Ectodermal cell (in vitro differentiated cells): ENCODE data around the gene SEMA3E.
"Not testable (repeated sequence)": the region's sequence is repeated elsewhere in the genome, so short reads cannot be mapped to it uniquely, and the experiment has no call there.

Source experiments
- H3K27ac ChIP-seq: 2 replicates; pipeline ENCODE4 v1.7.0; 2013; ENCODE audit warnings: mild to moderate bottlenecking, low read depth, low read length; ENCODE audit not compliant: insufficient read depth, poor library complexity, severe bottlenecking
- H3K27me3 ChIP-seq: 2 replicates; pipeline ENCODE4 v1.7.0; 2013; ENCODE audit warnings: mild to moderate bottlenecking, low read length; ENCODE audit not compliant: insufficient read depth, control insufficient read depth, poor library complexity, severe bottlenecking
- H3K36me3 ChIP-seq: one replicate; pipeline ENCODE4 v1.7.0; 2013; ENCODE audit warnings: low read length; ENCODE audit not compliant: control insufficient read depth, insufficient read depth
- H3K4me1 ChIP-seq: one replicate; pipeline ENCODE4 v1.7.0; 2013; ENCODE audit warnings: low read length; ENCODE audit not compliant: control insufficient read depth, insufficient read depth
- H3K4me3 ChIP-seq: 2 replicates; pipeline ENCODE4 v1.7.0; 2013; ENCODE audit warnings: low read depth, low read length, control low read depth; ENCODE audit not compliant: insufficient read depth
- H3K9me3 ChIP-seq: 2 replicates; pipeline ENCODE4 v1.7.0; 2013; ENCODE audit warnings: mild to moderate bottlenecking, low read length, moderate library complexity; ENCODE audit not compliant: control insufficient read depth
- WGBS, 2 experiments: methylation state at CpG; one replicate each; pipeline ENCODE4 v1.1.7; 2013; ENCODE audit warnings: missing lambda C conversion rate in 2 of 2; 5-methylcytosine and 5-hydroxymethylcytosine counted together

The SEMA3E gene

GRCh38 chr7:83681200-83681778 lies 32.4 kb upstream of the SEMA3E start:
- H3K4me1 ChIP-seq: no peaks in the 10 kb centered on the region
- WGBS, 2 experiments: 88 to 92% methylated on average over 4 of the region's 4 CpGs

GRCh38 chr7:83677180-83677866 lies 28.4 kb upstream of the SEMA3E start:
- no peaks in the 10 kb centered on the region for H3K27me3 ChIP-seq
- H3K4me3 ChIP-seq: no peak overlapping the region
- 90 to 93% methylated on average over 4 of the region's 4 CpGs for WGBS, 2 experiments
- H3K9me3 ChIP-seq: no peaks in the 10 kb centered on the region
- no peak overlapping the region for H3K27ac ChIP-seq
- no peaks in the 10 kb centered on the region for H3K36me3 ChIP-seq
- H3K4me1 ChIP-seq: no peaks in the 10 kb centered on the region

More at GRCh38 chr7:83681200-83681778, 32.4 kb upstream of the SEMA3E start:
- H3K27me3 ChIP-seq: no peaks in the 10 kb centered on the region
- H3K36me3 ChIP-seq: no peaks in the 10 kb centered on the region
- no peaks in the 10 kb centered on the region for H3K9me3 ChIP-seq
- H3K27ac ChIP-seq: no peak overlapping the region
- H3K4me3 ChIP-seq: no peak overlapping the region

GRCh38 chr7:83673291-83673690 lies 24.4 kb upstream of the SEMA3E start:
- H3K4me3 ChIP-seq, H3K9me3 ChIP-seq, H3K27me3 ChIP-seq, H3K4me1 ChIP-seq, H3K36me3 ChIP-seq, H3K27ac ChIP-seq: not testable (repeated sequence)
- WGBS, 2 experiments: 95% methylated on average over 28 of the region's 28 CpGs

- H3K27me3 ChIP-seq: no peaks in the 10 kb centered on the region
- 36% methylated on average over 1 of the region's 2 CpGs; no CpG with 5 or more reads in 1 of the 2 experiments for WGBS, 2 experiments
Observed at GRCh38 chr7:83672157-83672556, 23.2 kb upstream of the SEMA3E start.

GRCh38 chr7:83663131-83663530 lies 14.2 kb upstream of the SEMA3E start:
- Histone ChIP-seq H3K27me3 (no peaks in the 10 kb centered on the region), H3K9me3 (no peaks in the 10 kb centered on the region)

More at GRCh38 chr7:83672157-83672556, 23.2 kb upstream of the SEMA3E start:
- Histone ChIP-seq H3K36me3 (no peaks in the 10 kb centered on the region), H3K9me3 (no peaks in the 10 kb centered on the region), H3K4me3 (no peak overlapping the region), H3K4me1 (no peaks in the 10 kb centered on the region), H3K27ac (peak overlapping the region; percentile 74)

GRCh38 chr7:83658126-83658525 lies 9.2 kb upstream of the SEMA3E start:
- WGBS, 2 experiments: 47 to 48% methylated on average over 2 of the region's 2 CpGs
- no peaks in the 10 kb centered on the region for H3K36me3 ChIP-seq
- no peak overlapping the region for H3K4me3 ChIP-seq
- H3K27ac ChIP-seq: no peak overlapping the region
- H3K4me1 ChIP-seq: no peaks in the 10 kb centered on the region
- H3K27me3 ChIP-seq: no peaks in the 10 kb centered on the region
- H3K9me3 ChIP-seq: no peaks in the 10 kb centered on the region

More at GRCh38 chr7:83663131-83663530, 14.2 kb upstream of the SEMA3E start:
- Histone ChIP-seq H3K36me3 (no peaks in the 10 kb centered on the region), H3K27ac (no peak overlapping the region), H3K4me3 (no peak overlapping the region), H3K4me1 (no peaks in the 10 kb centered on the region)
- 92 to 96% methylated on average over 4 of the region's 4 CpGs for WGBS, 2 experiments

GRCh38 chr7:83655951-83656556 lies 7.1 kb upstream of the SEMA3E start:
- Histone ChIP-seq H3K27me3 (no peaks in the 10 kb centered on the region), H3K4me1 (no peaks in the 10 kb centered on the region), H3K9me3 (no peaks in the 10 kb centered on the region), H3K36me3 (no peaks in the 10 kb centered on the region), H3K27ac (no peak overlapping the region), H3K4me3 (no peak overlapping the region)
- 21 to 45% methylated on average over 2 of the region's 2 CpGs for WGBS, 2 experiments

GRCh38 chr7:83652481-83652880 lies 3.5 kb upstream of the SEMA3E start:
- H3K36me3 ChIP-seq: no peaks in the 10 kb centered on the region
- no peak overlapping the region for H3K27ac ChIP-seq
- H3K4me1 ChIP-seq: no peaks in the 10 kb centered on the region
- WGBS, 2 experiments: 86 to 100% methylated on average over 1 of the region's 1 CpG
- no peaks in the 10 kb centered on the region for H3K27me3 ChIP-seq
- H3K9me3 ChIP-seq: no peaks in the 10 kb centered on the region
- no peak overlapping the region for H3K4me3 ChIP-seq

- Histone ChIP-seq H3K4me3 (no peak overlapping the region), H3K9me3 (no peaks in the 10 kb centered on the region), H3K4me1 (no peaks in the 10 kb centered on the region), H3K36me3 (no peaks in the 10 kb centered on the region), H3K27ac (no peak overlapping the region), H3K27me3 (no peaks in the 10 kb centered on the region)
Observed at GRCh38 chr7:83649701-83650100, 762 bp upstream of the SEMA3E start.

GRCh38 chr7:83646027-83646426 lies 2.9 kb downstream of the SEMA3E start:
- Histone ChIP-seq H3K27ac (no peak overlapping the region), H3K27me3 (no peaks in the 10 kb centered on the region), H3K4me1 (no peaks in the 10 kb centered on the region), H3K9me3 (no peaks in the 10 kb centered on the region), H3K4me3 (no peak overlapping the region), H3K36me3 (no peaks in the 10 kb centered on the region)
- WGBS, 2 experiments: 80% methylated on average over 1 of the region's 3 CpGs; no CpG with 5 or more reads in 1 of the 2 experiments
